Nephron progenitor cell (in vitro differentiated cells): ENCODE data around the gene HOXC13.
A peak's percentile ranks its signal among the peaks of the same experiment; 100 is the strongest.

Experiments used
- DNase-seq: peaks from one replicate; pipeline ENCODE4 v3.0.0; 2021
- H3K27ac Mint-ChIP-seq: 2 replicates; pipeline ENCODE4 v1.8.0; 2021; ENCODE audit warnings: mild to moderate bottlenecking, moderate library complexity, mixed read lengths
- H3K27me3 Mint-ChIP-seq: 2 replicates; pipeline ENCODE4 v1.8.0; 2021; ENCODE audit warnings: mild to moderate bottlenecking, low read depth, mixed read lengths; ENCODE audit not compliant: poor library complexity
- H3K36me3 Mint-ChIP-seq: 2 replicates; pipeline ENCODE4 v1.8.0; 2021; ENCODE audit warnings: low read depth, mixed read lengths
- H3K4me1 Mint-ChIP-seq: 2 replicates; pipeline ENCODE4 v1.8.0; 2021; ENCODE audit warnings: mixed read lengths
- H3K4me3 Mint-ChIP-seq: 2 replicates; pipeline ENCODE4 v1.8.0; 2021; ENCODE audit warnings: mild to moderate bottlenecking, moderate library complexity, mixed read lengths
- H3K9me3 Mint-ChIP-seq: 2 replicates; pipeline ENCODE4 v1.8.0; 2021; ENCODE audit warnings: mild to moderate bottlenecking, moderate library complexity, mixed read lengths
- TF ChIP-seq, protein P1 (sequence below): fragments of 200-600 bp; sonication (generic); IDR thresholded peaks from 2 replicates; pipeline ENCODE4 v1.5.0; 2021; ENCODE audit warnings: antibody characterized with exemption

Gene HOXC13

DNA sequence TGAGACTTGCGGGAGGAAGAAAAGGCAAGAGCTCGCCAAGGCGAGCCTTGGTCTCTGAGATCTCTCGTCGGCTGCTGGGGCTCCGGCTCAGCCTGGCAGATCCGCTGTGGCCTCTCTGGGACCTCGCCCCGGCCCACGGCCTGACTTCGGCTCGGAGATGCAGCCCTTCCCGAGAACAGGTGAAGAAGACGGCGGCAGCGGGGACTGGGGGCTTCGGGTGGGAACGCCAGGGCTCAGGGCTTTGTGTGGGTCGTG is 55.3 kb downstream of the HOXC13 start:
- Mint-ChIP-seq H3K36me3 (peaks cover 66% of the 10 kb centered on the region), H3K9me3 (no peaks in the 10 kb centered on the region), H3K27ac (peak overlapping the region; percentile 99), H3K4me1 (peaks cover 57% of the 10 kb centered on the region), H3K4me3 (peak overlapping the region; percentile 98), H3K27me3 (peaks cover 22% of the 10 kb centered on the region)
- no peak for DNase-seq
- TF ChIP-seq, protein P1, sequence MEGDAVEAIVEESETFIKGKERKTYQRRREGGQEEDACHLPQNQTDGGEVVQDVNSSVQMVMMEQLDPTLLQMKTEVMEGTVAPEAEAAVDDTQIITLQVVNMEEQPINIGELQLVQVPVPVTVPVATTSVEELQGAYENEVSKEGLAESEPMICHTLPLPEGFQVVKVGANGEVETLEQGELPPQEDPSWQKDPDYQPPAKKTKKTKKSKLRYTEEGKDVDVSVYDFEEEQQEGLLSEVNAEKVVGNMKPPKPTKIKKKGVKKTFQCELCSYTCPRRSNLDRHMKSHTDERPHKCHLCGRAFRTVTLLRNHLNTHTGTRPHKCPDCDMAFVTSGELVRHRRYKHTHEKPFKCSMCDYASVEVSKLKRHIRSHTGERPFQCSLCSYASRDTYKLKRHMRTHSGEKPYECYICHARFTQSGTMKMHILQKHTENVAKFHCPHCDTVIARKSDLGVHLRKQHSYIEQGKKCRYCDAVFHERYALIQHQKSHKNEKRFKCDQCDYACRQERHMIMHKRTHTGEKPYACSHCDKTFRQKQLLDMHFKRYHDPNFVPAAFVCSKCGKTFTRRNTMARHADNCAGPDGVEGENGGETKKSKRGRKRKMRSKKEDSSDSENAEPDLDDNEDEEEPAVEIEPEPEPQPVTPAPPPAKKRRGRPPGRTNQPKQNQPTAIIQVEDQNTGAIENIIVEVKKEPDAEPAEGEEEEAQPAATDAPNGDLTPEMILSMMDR: no peak

DNA sequence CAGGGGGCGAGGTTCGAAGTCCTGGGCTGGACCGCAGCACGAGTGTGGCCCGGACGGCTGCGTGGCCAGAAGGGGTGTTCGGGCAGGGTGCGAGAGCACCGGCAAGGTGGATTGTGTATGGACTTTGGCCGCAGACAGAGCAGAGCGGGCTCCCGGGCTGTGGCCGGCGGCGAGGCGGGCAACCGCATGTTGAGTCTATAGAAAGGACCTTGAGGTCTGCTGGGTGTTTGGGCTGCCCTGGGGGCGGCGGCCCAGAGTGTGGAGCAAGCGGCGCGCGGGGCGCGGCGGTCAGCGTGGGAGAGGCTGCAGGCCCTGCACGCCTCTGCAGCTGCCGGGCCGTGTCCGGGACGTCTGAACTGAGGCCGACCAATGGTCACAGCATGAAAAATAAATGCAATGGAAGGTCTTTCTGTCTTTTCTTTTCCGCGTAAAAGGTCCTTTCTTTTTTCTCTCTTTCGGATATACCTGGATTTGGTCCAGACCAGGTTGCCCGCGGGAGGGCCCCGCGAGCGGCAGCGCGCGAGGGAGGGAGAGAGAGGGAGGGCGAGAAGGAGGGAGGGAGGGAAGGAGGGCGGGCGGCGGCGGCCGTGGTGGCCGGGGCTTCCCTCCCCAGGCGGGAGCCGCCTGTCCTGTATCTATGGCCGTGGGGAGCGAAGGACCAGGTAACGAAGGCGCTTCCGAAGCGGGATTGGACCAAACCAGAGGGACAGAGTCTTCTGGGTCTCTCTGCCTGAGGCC is 55.8 kb downstream of the HOXC13 start:
- Mint-ChIP-seq H3K27me3 (peaks cover 22% of the 10 kb centered on the region), H3K4me1 (peaks cover 53% of the 10 kb centered on the region), H3K36me3 (peaks cover 61% of the 10 kb centered on the region), H3K4me3 (peak overlapping the region; percentile 98), H3K9me3 (no peaks in the 10 kb centered on the region), H3K27ac (peak overlapping the region; percentile 99)
- TF ChIP-seq, protein P1: no peak
- DNase-seq: peak; percentile 42

DNA sequence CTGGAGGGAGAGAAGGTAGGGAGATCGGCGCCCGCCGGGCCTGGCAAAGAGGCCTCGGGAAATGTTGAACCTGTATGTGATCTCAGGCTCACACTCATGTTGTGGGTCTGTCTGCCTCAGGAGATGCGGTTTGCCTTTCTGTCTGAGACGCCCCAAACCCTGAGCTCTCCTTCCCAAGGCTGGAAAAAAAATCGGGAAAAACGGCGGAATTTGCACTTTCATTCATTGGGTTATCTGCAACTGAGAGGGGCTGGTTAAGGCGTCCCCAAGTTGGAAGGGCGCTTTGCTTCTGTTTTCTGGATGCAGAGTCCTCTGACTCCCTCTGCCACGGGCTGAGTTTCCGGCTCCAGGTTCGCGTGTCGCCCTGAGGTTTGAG is 56.4 kb downstream of the HOXC13 start:
- Mint-ChIP-seq H3K4me1 (peaks cover 47% of the 10 kb centered on the region), H3K36me3 (peaks cover 60% of the 10 kb centered on the region), H3K9me3 (no peaks in the 10 kb centered on the region), H3K27me3 (peaks cover 22% of the 10 kb centered on the region), H3K4me3 (peak overlapping the region; percentile 98), H3K27ac (peak overlapping the region; percentile 99)
- DNase-seq: no peak
- TF ChIP-seq, protein P1: no peak

DNA sequence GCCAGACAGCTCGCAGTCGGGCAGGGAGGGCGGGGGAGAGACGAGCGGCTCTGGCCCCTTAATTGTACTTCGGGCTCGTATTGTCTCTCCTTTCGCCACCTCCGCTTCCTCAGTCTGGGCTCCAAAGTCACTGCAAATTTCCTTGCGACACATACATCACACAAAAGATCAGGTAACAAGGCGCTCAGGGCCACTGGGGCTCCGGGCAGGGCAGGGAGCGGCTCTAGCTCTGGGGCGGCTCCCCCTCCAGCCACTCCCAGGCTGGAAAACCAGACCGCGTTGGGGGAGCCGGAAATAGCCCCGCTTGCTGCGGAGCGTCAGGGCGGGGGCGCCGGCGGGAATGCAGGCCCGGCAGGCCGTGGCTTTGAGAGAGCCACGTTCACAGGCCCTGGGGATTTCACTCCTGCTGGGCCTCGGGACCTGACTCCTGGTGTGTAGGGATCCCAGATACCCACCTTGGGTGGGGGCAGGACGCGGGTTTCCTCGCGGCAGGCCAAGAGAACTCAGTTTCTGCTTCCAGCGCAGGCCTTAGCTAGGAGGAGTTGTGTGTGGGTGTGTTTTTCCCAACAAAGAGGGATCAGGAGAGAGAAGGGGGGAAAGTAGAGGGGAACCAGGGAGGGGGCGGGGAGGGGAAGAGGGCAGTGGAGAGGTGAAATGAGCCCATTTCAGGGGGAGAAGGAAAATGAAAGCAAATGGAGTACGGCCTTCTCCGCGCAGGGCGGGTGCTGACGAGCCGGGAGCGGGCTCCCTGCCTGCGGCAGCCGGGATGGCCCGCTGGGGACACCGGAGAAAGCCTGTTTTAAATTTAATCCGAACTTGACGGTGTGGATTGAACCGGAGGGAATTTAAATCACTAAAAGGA is 57.0 kb downstream of the HOXC13 start:
- Mint-ChIP-seq H3K27me3 (peaks cover 18% of the 10 kb centered on the region), H3K4me3 (peak overlapping the region; percentile 98)

More for the DNA sequence above, 57.0 kb downstream of the HOXC13 start:
- TF ChIP-seq, protein P1: no peak
- Mint-ChIP-seq H3K36me3 (peaks cover 56% of the 10 kb centered on the region), H3K27ac (peak overlapping the region; percentile 99), H3K9me3 (no peaks in the 10 kb centered on the region), H3K4me1 (peaks cover 41% of the 10 kb centered on the region)
- peak; percentile 64 for DNase-seq
